Heart left ventricle (tissue), 16 donors: ENCODE measurements around the gene GNL3. TPM values are rescaled to one million over a fixed set of nuclear protein-coding genes. Genes with fewer than 3 reads are reported as not detected.

Source experiments
- ATAC-seq, 4 donors: fragments of 200-7000 bp; cut with Tn5 transposase; one replicate each; pipeline ENCODE4 v1.9.1; 2020 to 2022; ENCODE audit warnings: moderate library complexity in 4 of 4, mild to moderate bottlenecking in 3 of 4, moderate number of reproducible peaks in 1 of 4
- DNase-seq, 5 donors: peaks; one replicate each; pipeline ENCODE4 v3.0.0-alpha.2; 2020
- H3K27ac ChIP-seq, 12 donors: fragments of 200-600 bp; sonication (generic) in 4 of 12; one replicate each; pipeline versions ENCODE4 v1.5.0 to v1.8.0; 2016 to 2022; ENCODE audit warnings: mild to moderate bottlenecking in 2 of 12
- H3K27me3 ChIP-seq, 9 donors: fragments of 200-600 bp; sonication (generic) in 2 of 9; one replicate each; pipeline versions ENCODE4 v1.5.1 to v1.8.0; 2016 to 2022; ENCODE audit warnings: mild to moderate bottlenecking in 3 of 9
- H3K36me3 ChIP-seq, 9 donors: fragments of 200-600 bp; sonication (generic) in 2 of 9; one replicate each; pipeline versions ENCODE4 v1.5.0 to v1.8.0; 2018 to 2022; ENCODE audit warnings: mild to moderate bottlenecking in 2 of 9
- H3K4me1 ChIP-seq, 12 donors: fragments of 200-600 bp; sonication (generic) in 4 of 12; one replicate each; pipeline versions ENCODE4 v1.5.0 to v1.8.0; 2016 to 2022; ENCODE audit warnings: mild to moderate bottlenecking in 3 of 12
- H3K4me3 ChIP-seq, 12 donors: fragments of 200-600 bp; sonication (generic) in 4 of 12; one replicate each; pipeline versions ENCODE4 v1.5.0 to v1.8.0; 2017 to 2022; ENCODE audit warnings: mild to moderate bottlenecking in 9 of 12, moderate library complexity in 4 of 12
- H3K9me3 ChIP-seq, 12 donors: fragments of 200-600 bp; sonication (generic) in 4 of 12; one replicate each; pipeline versions ENCODE4 v1.5.0 to v1.8.0; 2016 to 2022; ENCODE audit warnings: mild to moderate bottlenecking in 1 of 12
- POLR2A ChIP-seq, 2 donors: fragments of 450-650 bp; IDR thresholded peaks; one replicate each; pipeline ENCODE4 v1.6.1; 2017; ENCODE audit warnings: antibody characterized with exemption in 2 of 2, mild to moderate bottlenecking in 2 of 2, moderate library complexity in 2 of 2
- WGBS, 4 donors: extraction: QIAGEN DNeasy Blood & Tissue Kit in 2 of 4; methylation state at CpG; one replicate each; pipeline versions ENCODE4 v1.1.5 to v1.1.7; 2013 to 2018; 5-methylcytosine and 5-hydroxymethylcytosine counted together
- intact Hi-C, 10 donors: fragments of 100-400 bp; cut with DNase I; formaldehyde crosslinking; loops; one replicate each; pipeline versions ENCODE4 v1.11.1 to v1.14.2; 2022
- polyA plus RNA-seq, 2 donors: library from polyadenylated mRNA; stranded (reverse); fragments of 200-250 nt; gene quantifications; one replicate each; pipeline ENCODE4 v1.2.3, GENCODE V29; 2013
- total RNA-seq, 9 donors: library from RNA; depleted of rRNA in 2 of 9; stranded (reverse); fragments of >200 nt in 2 of 9; fragmentation: NEBNext Ultra II Directional in 3 of 9; extraction: Animal tissue kit (Norgen Biotek cat#: 25700) in 3 of 9; gene quantifications; one replicate each; pipeline versions ENCODE4 v1.1.0 to v1.2.4, GENCODE V29; 2016 to 2023
- TF ChIP-seq, protein P1 (sequence below), 12 donors: fragments of 200-600 bp; sonication (generic) in 4 of 12; IDR thresholded peaks; one replicate each; pipeline versions ENCODE4 v1.5.0 to v1.8.0; 2018 to 2022; ENCODE audit warnings: antibody characterized with exemption in 12 of 12, mild to moderate bottlenecking in 5 of 12
- donor health status: ischemic (EF 13 %, LVEDD 7.1; RV severe dilation, severe dysfunction).
- donor health status: healthy with polysubstance abuse.
- donor health status: DM: no; HTN: yes; CAD: no.
- donor health status: DM: no; HTN: no; CAD: no.
- donor health status: ischemic (EF 25% LVEDD 6.9; RV normal size, moderate dysfunction).
- donor health status: ischemic (EF 25% LVEDD 5.7; RV mildly dilated, moderate dysfunction).
- donor health status: healthy.
- donor health status: DM: yes; HTN: yes; CAD: no.
- donor health status: ischemic (EF 35%, LVEDD 5.7; RV mildly dilated, moderate dysfunction).
- donor health status: nonischemic (EF 11% LVEDD 7.7; RV severe dilation, severe dysfunction).
- donor health status: DM: yes; HTN: yes; CAD: no.
- donor health status: PGD.
- donor health status: ischemic (EF 29% LVEDD 5.4; RV normal size, mild dysfunction).
- donor health status: nonischemic (EF 23%, LVEDD 6.1; RV moderate dilation, normal function).

Gene GNL3
- total and polyA plus RNA-seq, 11 donors: 23.6 to 85.3 (median 29.4) TPM

DNA sequence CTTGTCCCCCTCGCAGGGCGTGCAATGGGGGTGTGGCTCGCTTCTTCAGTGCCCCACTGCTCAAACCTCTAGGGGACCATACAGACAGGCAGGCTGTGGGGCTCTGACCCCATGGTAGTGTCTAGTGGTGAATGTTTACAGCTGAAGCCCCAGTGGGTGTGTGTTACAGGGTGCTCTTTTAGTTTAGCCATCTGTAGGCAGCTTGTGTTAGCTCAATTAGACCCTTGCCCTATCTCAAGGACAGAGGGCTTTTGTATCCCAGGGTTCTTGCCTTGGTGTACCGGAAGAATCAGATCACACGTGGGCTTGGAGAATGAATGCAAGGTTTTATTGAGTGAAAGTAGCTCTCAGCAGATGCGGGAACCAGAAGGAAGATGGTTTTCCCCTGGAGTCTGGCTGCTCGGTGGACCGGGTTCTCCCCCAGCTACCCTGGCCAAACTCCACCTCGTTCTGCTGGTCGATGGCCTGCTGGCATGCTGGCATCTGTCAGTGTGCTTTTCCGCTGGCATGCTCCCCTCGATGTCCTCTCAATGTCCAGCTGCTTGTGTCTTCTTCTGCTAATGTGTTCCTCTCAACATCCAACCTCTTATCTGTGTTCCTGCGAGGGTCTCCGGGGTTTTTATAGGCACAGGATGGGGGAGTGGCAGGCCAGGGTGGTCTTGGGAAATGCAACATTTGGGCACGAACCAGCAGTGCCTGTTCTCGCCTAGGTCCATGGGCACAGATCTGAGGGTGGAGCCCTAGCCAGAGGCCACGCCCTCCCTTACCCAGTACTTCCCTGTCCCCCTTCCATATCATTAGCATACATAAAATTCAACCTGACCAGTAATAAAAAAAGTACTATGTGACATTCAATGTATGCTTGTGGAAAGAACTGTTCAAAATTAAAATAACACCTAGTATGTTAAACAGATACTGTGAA lies 26.7 kb downstream of the GNL3 start:
- peaks cover 0 to 50% (median 42%) of the 10 kb centered on the region in 9 donors for H3K36me3 ChIP-seq
- intact Hi-C loops: no loop called here
- H3K4me1 ChIP-seq: peaks cover 0 to 13% (median 3%) of the 10 kb centered on the region in 12 donors
- no peak for DNase-seq
- ATAC-seq: no peak
- 86 to 96% (median 93%) methylated on average over 17 of the region's 17 CpGs for WGBS, 4 donors
- H3K9me3 ChIP-seq: no peaks in the 10 kb centered on the region
- H3K27me3 ChIP-seq: no peaks in the 10 kb centered on the region
- TF ChIP-seq, protein P1, sequence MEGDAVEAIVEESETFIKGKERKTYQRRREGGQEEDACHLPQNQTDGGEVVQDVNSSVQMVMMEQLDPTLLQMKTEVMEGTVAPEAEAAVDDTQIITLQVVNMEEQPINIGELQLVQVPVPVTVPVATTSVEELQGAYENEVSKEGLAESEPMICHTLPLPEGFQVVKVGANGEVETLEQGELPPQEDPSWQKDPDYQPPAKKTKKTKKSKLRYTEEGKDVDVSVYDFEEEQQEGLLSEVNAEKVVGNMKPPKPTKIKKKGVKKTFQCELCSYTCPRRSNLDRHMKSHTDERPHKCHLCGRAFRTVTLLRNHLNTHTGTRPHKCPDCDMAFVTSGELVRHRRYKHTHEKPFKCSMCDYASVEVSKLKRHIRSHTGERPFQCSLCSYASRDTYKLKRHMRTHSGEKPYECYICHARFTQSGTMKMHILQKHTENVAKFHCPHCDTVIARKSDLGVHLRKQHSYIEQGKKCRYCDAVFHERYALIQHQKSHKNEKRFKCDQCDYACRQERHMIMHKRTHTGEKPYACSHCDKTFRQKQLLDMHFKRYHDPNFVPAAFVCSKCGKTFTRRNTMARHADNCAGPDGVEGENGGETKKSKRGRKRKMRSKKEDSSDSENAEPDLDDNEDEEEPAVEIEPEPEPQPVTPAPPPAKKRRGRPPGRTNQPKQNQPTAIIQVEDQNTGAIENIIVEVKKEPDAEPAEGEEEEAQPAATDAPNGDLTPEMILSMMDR (IDR thresholded peaks at IDR 0.05): no peak
- no peak for TF ChIP-seq POLR2A (IDR thresholded peaks at IDR 0.05)
- H3K27ac ChIP-seq: no peak overlapping the region
- no peak overlapping the region for H3K4me3 ChIP-seq

DNA sequence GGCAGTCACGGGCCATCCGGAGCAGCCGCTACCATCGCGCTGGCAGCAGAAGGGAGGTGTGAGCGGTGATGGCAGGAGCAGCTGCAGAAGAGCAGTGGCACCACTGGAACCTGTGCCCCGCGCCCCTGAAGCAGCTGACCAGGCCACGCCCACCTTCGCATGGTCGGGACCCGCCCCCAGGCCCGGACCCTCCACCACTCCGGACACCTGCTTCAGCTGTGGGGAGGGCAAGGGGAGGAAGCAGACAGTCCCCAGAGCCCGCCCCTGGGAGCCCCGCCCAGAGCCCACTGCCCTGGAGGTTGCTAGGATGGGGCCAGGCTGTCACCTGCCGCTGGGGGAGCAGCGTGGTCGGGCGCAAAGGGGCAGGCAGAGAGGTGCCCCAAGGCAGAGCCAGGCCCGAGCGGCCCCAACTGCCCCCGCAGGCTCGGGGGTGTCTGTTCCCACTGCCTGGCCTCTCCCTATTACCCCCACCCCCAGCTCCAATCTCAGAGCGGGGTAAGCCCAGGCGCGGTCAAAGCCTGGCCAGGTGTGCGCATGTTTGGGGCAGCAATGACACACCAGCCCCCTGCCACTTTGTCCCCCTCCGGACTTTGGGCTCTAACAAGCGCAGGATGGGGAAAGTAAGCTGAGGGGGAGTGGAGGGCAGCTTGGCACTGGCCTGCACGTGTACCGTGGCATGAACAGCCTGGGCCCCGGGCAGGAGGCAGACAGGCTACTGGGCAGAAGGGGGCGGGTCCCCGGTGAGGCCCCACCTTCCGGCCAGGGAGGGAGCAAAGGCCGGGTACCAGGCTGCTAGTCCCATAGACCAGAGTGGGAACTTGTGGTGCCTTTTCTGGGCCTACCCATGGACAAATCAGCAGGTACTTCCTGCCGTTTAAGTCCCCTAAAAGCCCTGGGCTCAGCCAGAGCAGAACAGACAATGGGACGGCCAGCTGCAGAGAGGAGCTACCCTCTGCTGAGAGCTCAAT lies 28.8 kb downstream of the GNL3 start:
- TF ChIP-seq, protein P1 (IDR thresholded peaks at IDR 0.05): no peak
- no peak for TF ChIP-seq POLR2A (IDR thresholded peaks at IDR 0.05)
- H3K27ac ChIP-seq: no peak overlapping the region
- intact Hi-C loops: no loop called here
- peak in 3 of 4 donors; percentile 28 to 75 (median 62) for ATAC-seq
- 46 to 62% (median 58%) methylated on average over 27 to 39 of the region's 39 CpGs for WGBS, 4 donors
- no peak for DNase-seq
- no peaks in the 10 kb centered on the region for H3K27me3 ChIP-seq
- no peak overlapping the region for H3K4me3 ChIP-seq
- H3K4me1 ChIP-seq: no peaks in the 10 kb centered on the region
- H3K9me3 ChIP-seq: peaks cover 0 to 6% (median 0%) of the 10 kb centered on the region in 12 donors
- H3K36me3 ChIP-seq: peaks cover 0 to 38% (median 27%) of the 10 kb centered on the region in 9 donors

DNA sequence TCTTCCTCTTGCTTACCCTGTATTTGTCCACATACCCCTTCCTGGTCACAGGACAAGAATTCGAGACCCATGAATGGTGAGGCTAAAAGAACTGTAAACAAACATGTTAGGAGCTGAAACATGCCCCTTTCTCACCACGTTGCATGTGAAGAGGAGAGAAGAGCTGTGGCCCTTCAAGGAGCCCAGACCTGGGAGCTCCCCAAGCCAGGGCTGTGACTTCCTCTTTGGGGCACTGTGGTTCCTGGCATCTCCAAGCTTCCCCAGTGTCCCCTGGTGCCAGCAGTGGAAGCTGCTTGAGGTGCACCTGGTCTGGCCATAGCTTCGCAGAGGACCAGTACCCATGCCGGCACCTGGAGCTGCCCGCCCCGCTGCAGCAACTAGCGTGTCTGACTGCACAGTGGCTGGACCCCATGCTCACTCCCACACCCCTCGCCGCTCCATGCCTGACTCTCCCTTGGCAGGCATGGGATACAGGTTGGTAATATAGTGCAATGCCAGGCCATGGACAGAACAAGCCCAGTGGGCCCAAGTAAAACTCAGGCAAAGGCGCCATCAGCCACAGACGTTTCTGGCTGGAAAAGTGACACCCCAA lies 30.0 kb downstream of the GNL3 start:
- intact Hi-C loops: no loop called here
- WGBS, 4 donors: 83 to 96% (median 94%) methylated on average over 11 of the region's 11 CpGs

More for the DNA sequence above, 30.0 kb downstream of the GNL3 start:
- Histone ChIP-seq H3K9me3 (peaks cover 0 to 13% (median 0%) of the 10 kb centered on the region in 12 donors), H3K36me3 (peaks cover 0 to 35% (median 18%) of the 10 kb centered on the region in 9 donors), H3K27ac (no peak overlapping the region), H3K4me3 (no peak overlapping the region), H3K27me3 (no peaks in the 10 kb centered on the region), H3K4me1 (peaks cover 0 to 9% (median 0%) of the 10 kb centered on the region in 12 donors)
- DNase-seq (no peak), ATAC-seq (peak in 1 of 4 donors; percentile 27)
- TF ChIP-seq, protein P1 (IDR thresholded peaks at IDR 0.05): no peak
- no peak for TF ChIP-seq POLR2A (IDR thresholded peaks at IDR 0.05)
